ENCODE data around the gene KIRREL3. TPM values are rescaled to one million over a fixed set of nuclear protein-coding genes. Genes with fewer than 3 reads are reported as not detected.

Gene KIRREL3
- total and polyA plus RNA-seq, 2 of the 8 experiments (the other 6 are each of a cell fraction or from before 2014, with no cell fraction given) = 0.29 to 0.32 TPM

GRCh38 chr11:126400019-126400418 lies 600.6 kb downstream of the KIRREL3 start:
- FAIRE-seq = no peak

More at GRCh38 chr11:126400019-126400418, 600.6 kb downstream of the KIRREL3 start:
- Histone ChIP-seq H3K14ac (ENCODE audit: insufficient read length) (no peak overlapping the region), H3K4me3 (ENCODE audit: extremely low read depth in 1 of 4, insufficient read depth in 2 of 4, low read depth in 3 of 4, low read length in 4 of 4) (no peak overlapping the region), H3K4me2 (ENCODE audit: insufficient read depth in 1 of 2, low read depth in 2 of 2, low read length in 2 of 2) (no peak overlapping the region), H2AK5ac (ENCODE audit: low read depth, low read length) (no peak overlapping the region), H3K9ac (replicated peaks in 1 of 4; ENCODE audit: extremely low read depth in 1 of 4, low read depth in 3 of 4, low read length in 3 of 4) (no peak overlapping the region), H3K4ac (replicated peaks; ENCODE audit: insufficient read length, low read depth, low read length) (no peak overlapping the region), H2BK20ac (ENCODE audit: low read length) (no peak overlapping the region), H2BK120ac (replicated peaks; ENCODE audit: low read depth, low read length) (no peak overlapping the region), H2BK15ac (ENCODE audit: low read length) (no peak overlapping the region), H4K5ac (ENCODE audit: insufficient read length, low read depth, low read length) (no peak overlapping the region), H2BK5ac (ENCODE audit: low read depth, low read length) (no peak overlapping the region), H3K79me1 (ENCODE audit: low read depth, low read length) (peaks cover 2% of the 10 kb centered on the region; the same call in 1 of the 2 replicates), H3K23ac (ENCODE audit: insufficient read length) (no peak overlapping the region), H3K4me1 (replicated peaks in 1 of 4; ENCODE audit: control insufficient read depth in 3 of 4, insufficient read depth in 4 of 4, low read length in 3 of 4) (peaks cover 2 to 11% (median 6%) of the 10 kb centered on the region in 4 experiments; a peak in 5 of 7 replicates), H3K9me3 (ENCODE audit: insufficient read depth in 2 of 2, low read depth in 1 of 2, low read length in 1 of 2) (no peaks in the 10 kb centered on the region), H3K79me2 (ENCODE audit: control insufficient read depth in 1 of 2, insufficient read depth in 2 of 2, low read length in 2 of 2) (no peaks in the 10 kb centered on the region; a peak in 1 of 4 replicates), H4K8ac (ENCODE audit: extremely low read depth, insufficient read depth, low read length) (no peak overlapping the region), H3K27me3 (replicated peaks in 1 of 4; ENCODE audit: control insufficient read depth in 3 of 4, extremely low read depth in 1 of 4, insufficient read depth in 3 of 4, low read length in 3 of 4) (no peaks in the 10 kb centered on the region), H4K20me1 (replicated peaks in 1 of 2; ENCODE audit: control insufficient read depth in 1 of 2, insufficient read depth in 2 of 2, low read length in 2 of 2) (no peaks in the 10 kb centered on the region), H3K27ac (ENCODE audit: low read depth, low read length) (no peak overlapping the region), H3K36me3 (ENCODE audit: control insufficient read depth in 2 of 4, insufficient read depth in 4 of 4, low read length in 3 of 4) (no peaks in the 10 kb centered on the region), H2BK12ac (ENCODE audit: low read depth, low read length) (no peak overlapping the region), H3K23me2 (ENCODE audit: low read depth, low read length) (no peaks in the 10 kb centered on the region), H4K91ac (replicated peaks; ENCODE audit: insufficient read length, low read length) (no peak overlapping the region), H3K18ac (ENCODE audit: extremely low read depth, low read length) (no peak overlapping the region), H3K56ac (replicated peaks; ENCODE audit: insufficient read length, low read depth, low read length) (no peak overlapping the region), H2AFZ (ENCODE audit: low read length) (no peak overlapping the region)
- CTCF ChIA-PET (ENCODE audit: partially characterized antibody) = no interaction called here
- TF ChIP-seq RNF2 (IDR thresholded peaks at IDR 0.05; ENCODE audit: borderline replicate concordance, low read depth, low read length, missing control alignments, poor library complexity, severe bottlenecking) (no peak), CEBPB (IDR thresholded peaks at IDR 0.05; ENCODE audit: low read depth, low read length) (no peak), EP300 (IDR thresholded peaks at IDR 0.05; ENCODE audit: borderline replicate concordance in 1 of 2, low read depth in 2 of 2, low read length in 2 of 2) (no peak), SIX5 (IDR thresholded peaks at IDR 0.05; ENCODE audit: low read depth, low read length) (no peak), SP2 (IDR thresholded peaks at IDR 0.05; ENCODE audit: low read length) (no peak), NANOG (IDR thresholded peaks at IDR 0.05; ENCODE audit: insufficient read depth, low read depth, low read length, poor library complexity, severe bottlenecking) (no peak), SUZ12 (IDR thresholded peaks at IDR 0.05; ENCODE audit: low read length) (no peak), CHD1 (IDR thresholded peaks at IDR 0.05; ENCODE audit: low read depth, low read length) (no peak), FOSL1 (IDR thresholded peaks at IDR 0.05; ENCODE audit: insufficient read depth, low read depth, low read length) (no peak)
- TF ChIP-seq, protein P1, sequence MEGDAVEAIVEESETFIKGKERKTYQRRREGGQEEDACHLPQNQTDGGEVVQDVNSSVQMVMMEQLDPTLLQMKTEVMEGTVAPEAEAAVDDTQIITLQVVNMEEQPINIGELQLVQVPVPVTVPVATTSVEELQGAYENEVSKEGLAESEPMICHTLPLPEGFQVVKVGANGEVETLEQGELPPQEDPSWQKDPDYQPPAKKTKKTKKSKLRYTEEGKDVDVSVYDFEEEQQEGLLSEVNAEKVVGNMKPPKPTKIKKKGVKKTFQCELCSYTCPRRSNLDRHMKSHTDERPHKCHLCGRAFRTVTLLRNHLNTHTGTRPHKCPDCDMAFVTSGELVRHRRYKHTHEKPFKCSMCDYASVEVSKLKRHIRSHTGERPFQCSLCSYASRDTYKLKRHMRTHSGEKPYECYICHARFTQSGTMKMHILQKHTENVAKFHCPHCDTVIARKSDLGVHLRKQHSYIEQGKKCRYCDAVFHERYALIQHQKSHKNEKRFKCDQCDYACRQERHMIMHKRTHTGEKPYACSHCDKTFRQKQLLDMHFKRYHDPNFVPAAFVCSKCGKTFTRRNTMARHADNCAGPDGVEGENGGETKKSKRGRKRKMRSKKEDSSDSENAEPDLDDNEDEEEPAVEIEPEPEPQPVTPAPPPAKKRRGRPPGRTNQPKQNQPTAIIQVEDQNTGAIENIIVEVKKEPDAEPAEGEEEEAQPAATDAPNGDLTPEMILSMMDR (IDR thresholded peaks at IDR 0.05; ENCODE audit: control extremely low read depth in 1 of 3, insufficient read depth in 1 of 3, low read depth in 1 of 3, low read length in 3 of 3) = no peak
- TF ChIP-seq, protein P2, sequence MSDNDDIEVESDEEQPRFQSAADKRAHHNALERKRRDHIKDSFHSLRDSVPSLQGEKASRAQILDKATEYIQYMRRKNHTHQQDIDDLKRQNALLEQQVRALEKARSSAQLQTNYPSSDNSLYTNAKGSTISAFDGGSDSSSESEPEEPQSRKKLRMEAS (IDR thresholded peaks at IDR 0.05) = no peak
- POLR2A ChIA-PET (ENCODE audit: partially characterized antibody) = no interaction called here
- no peak for DNase-seq (ENCODE audit: low read depth in 1 of 2, low spot score in 2 of 2)

Measured in H1 (cell line).